Fibroblast of lung (primary cell): ENCODE measurements around the gene TMEM62. TPM values are rescaled to one million over a fixed set of nuclear protein-coding genes. Genes with fewer than 3 reads are reported as not detected.
"Not testable (repeated sequence)": the region's sequence is repeated elsewhere in the genome, so short reads cannot be mapped to it uniquely, and the experiment has no call there.

ENCODE experiments used
- DNase-seq, 2 donors: peaks; one replicate each; pipeline versions ENCODE4 v3.0.0 to v3.0.0-alpha.2; 2010; ENCODE audit warnings: low read depth in 2 of 2
- H2AFZ ChIP-seq: 2 replicates; pipeline ENCODE4 v1.5.1; 2012; ENCODE audit warnings: low read length, control low read depth, inconsistent platforms
- H3K27ac ChIP-seq: 2 replicates; pipeline ENCODE4 v1.5.1; 2011; ENCODE audit warnings: low read length, control low read depth; ENCODE audit not compliant: insufficient read depth
- H3K27me3 ChIP-seq: 2 replicates; pipeline ENCODE4 v1.5.1; 2011; ENCODE audit warnings: mild to moderate bottlenecking, low read length; ENCODE audit not compliant: control insufficient read depth, insufficient read depth
- H3K36me3 ChIP-seq: 2 replicates; pipeline ENCODE4 v1.5.1; 2011; ENCODE audit warnings: low read length; ENCODE audit not compliant: control insufficient read depth, insufficient read depth
- H3K4me1 ChIP-seq: 2 replicates; pipeline ENCODE4 v1.5.1; 2011; ENCODE audit warnings: low read length; ENCODE audit not compliant: control insufficient read depth, insufficient read depth; ENCODE audit errors: extremely low read depth
- H3K4me2 ChIP-seq: 2 replicates; pipeline ENCODE4 v1.5.1; 2011; ENCODE audit warnings: low read length, control low read depth; ENCODE audit not compliant: insufficient read depth; ENCODE audit errors: extremely low read depth
- H3K4me3 ChIP-seq, 4 experiments: fragments of 200-600 bp in 1 of 4; sonication (generic) in 1 of 4; replicated peaks in 1 of 4; 2 replicates each; pipeline ENCODE4 v1.5.1; 2011 to 2016; ENCODE audit warnings: low read length in 4 of 4, low read depth in 3 of 4, mild to moderate bottlenecking in 3 of 4, control low read depth in 2 of 4, inconsistent platforms in 1 of 4, mixed read lengths in 1 of 4; ENCODE audit not compliant: insufficient read depth in 1 of 4; ENCODE audit errors: control extremely low read depth in 1 of 4
- H3K79me2 ChIP-seq: 2 replicates; pipeline ENCODE4 v1.5.1; 2012; ENCODE audit warnings: mild to moderate bottlenecking, low read length, inconsistent platforms; ENCODE audit not compliant: control insufficient read depth, insufficient read depth
- H3K9ac ChIP-seq: 2 replicates; pipeline ENCODE4 v1.5.1; 2011; ENCODE audit warnings: mild to moderate bottlenecking, low read length, control low read depth; ENCODE audit not compliant: insufficient read depth
- H3K9me3 ChIP-seq: 2 replicates; pipeline ENCODE4 v1.5.1; 2012; ENCODE audit warnings: low read depth, low read length; ENCODE audit not compliant: control insufficient read depth, insufficient read depth
- H4K20me1 ChIP-seq: 2 replicates; pipeline ENCODE4 v1.5.1; 2011; ENCODE audit warnings: low read length; ENCODE audit not compliant: control insufficient read depth, insufficient read depth; ENCODE audit errors: extremely low read depth
- CTCF ChIP-seq, 2 donors: IDR thresholded peaks in 1 of 2; conservative IDR thresholded peaks in 1 of 2; 1 replicate in 1 of 2; 2 replicates in 1 of 2; pipeline ENCODE4 v1.5.1; 2011 to 2012; ENCODE audit warnings: low read length in 2 of 2, control low read depth in 1 of 2, inconsistent platforms in 1 of 2, low read depth in 1 of 2, mild to moderate bottlenecking in 1 of 2
- EZH2 ChIP-seq: IDR thresholded peaks from 2 replicates; pipeline ENCODE4 v1.5.1; 2012; ENCODE audit warnings: low read length, control low read depth, mild to moderate bottlenecking; ENCODE audit errors: missing control alignments
- polyA plus RNA-seq, 2 donors: library from polyadenylated mRNA; depleted of rRNA in 1 of 2; stranded (reverse) in 1 of 2; unstranded in 1 of 2; fragments of >200 nt; gene quantifications; 2 replicates each; pipeline ENCODE4 v1.2.1, GENCODE V29; 2011 to 2012; ENCODE audit warnings: missing spikeins in 1 of 2
- total RNA-seq: library from RNA; depleted of rRNA; stranded (reverse); fragments of >200 nt; gene quantifications from 2 replicates; pipeline ENCODE4 v1.2.1, GENCODE V29; 2014

Gene TMEM62
- total and polyA plus RNA-seq, 2 donors (not counting 1 experiment from before 2014, with no cell fraction given) = 10.7 to 20.8 TPM

GRCh38 chr15:43127752-43128151 lies 5.6 kb upstream of the TMEM62 start:
- TF ChIP-seq CTCF (conservative IDR thresholded peaks at IDR 0.05 in 1 of 2, IDR thresholded peaks at IDR 0.05 in 1 of 2; ENCODE audit: low read depth in 1 of 2, low read length in 2 of 2) (no peak), EZH2 (no peak)
- H3K27me3 ChIP-seq = no peaks in the 10 kb centered on the region
- no peaks in the 10 kb centered on the region for H3K79me2 ChIP-seq
- no peaks in the 10 kb centered on the region for H4K20me1 ChIP-seq
- H3K4me3 ChIP-seq = no peak overlapping the region
- no peak overlapping the region for H3K4me2 ChIP-seq
- no peak overlapping the region for H3K9ac ChIP-seq
- H3K9me3 ChIP-seq = no peaks in the 10 kb centered on the region
- no peaks in the 10 kb centered on the region for H3K36me3 ChIP-seq
- H3K27ac ChIP-seq = no peak overlapping the region
- no peak for DNase-seq
- no peak overlapping the region for H2AFZ ChIP-seq
- H3K4me1 ChIP-seq = peaks cover 1% of the 10 kb centered on the region

- H3K9me3 ChIP-seq, DNase-seq, H2AFZ ChIP-seq, H3K4me1 ChIP-seq, H3K27ac ChIP-seq, H3K4me3 ChIP-seq, H3K27me3 ChIP-seq, H3K4me2 ChIP-seq, H3K36me3 ChIP-seq, H3K9ac ChIP-seq, H3K79me2 ChIP-seq, H4K20me1 ChIP-seq: not testable (repeated sequence)
Observed at GRCh38 chr15:43128174-43128979, 5.0 kb upstream of the TMEM62 start.

- peaks cover 3% of the 10 kb centered on the region for H3K4me1 ChIP-seq
- no peak overlapping the region for H3K4me2 ChIP-seq
- H3K4me3 ChIP-seq = no peak overlapping the region
- H3K9me3 ChIP-seq = no peaks in the 10 kb centered on the region
- H3K36me3 ChIP-seq = no peaks in the 10 kb centered on the region
- no peak overlapping the region for H3K27ac ChIP-seq
- H3K9ac ChIP-seq = no peak overlapping the region
- no peak overlapping the region for H2AFZ ChIP-seq
- no peaks in the 10 kb centered on the region for H3K27me3 ChIP-seq
- no peaks in the 10 kb centered on the region for H4K20me1 ChIP-seq
- TF ChIP-seq CTCF (conservative IDR thresholded peaks at IDR 0.05 in 1 of 2, IDR thresholded peaks at IDR 0.05 in 1 of 2; ENCODE audit: low read depth in 1 of 2, low read length in 2 of 2) (no peak), EZH2 (no peak)
- H3K79me2 ChIP-seq = peaks cover 1% of the 10 kb centered on the region
- DNase-seq = no peak
Observed at GRCh38 chr15:43128980-43129335, 4.4 kb upstream of the TMEM62 start.
